Lower leg skin (tissue), 3 donors: Measurements from ENCODE around the gene SULT1A1.
"Not testable (repeated sequence)": the region's sequence is repeated elsewhere in the genome, so short reads cannot be mapped to it uniquely, and the experiment has no call there.

Source experiments
- POLR2A ChIP-seq, 2 donors: fragments of 450-650 bp; IDR thresholded peaks; one replicate each; pipeline ENCODE4 v1.6.1; 2016 to 2017; ENCODE audit warnings: antibody characterized with exemption in 2 of 2, mild to moderate bottlenecking in 1 of 2, moderate library complexity in 1 of 2
- TF ChIP-seq, protein P1 (sequence below), 3 donors: fragments of 450-650 bp; IDR thresholded peaks; one replicate each; pipeline ENCODE4 v1.5.1; 2016; ENCODE audit warnings: antibody characterized with exemption in 3 of 3, mild to moderate bottlenecking in 3 of 3, moderate library complexity in 2 of 3

DNA sequence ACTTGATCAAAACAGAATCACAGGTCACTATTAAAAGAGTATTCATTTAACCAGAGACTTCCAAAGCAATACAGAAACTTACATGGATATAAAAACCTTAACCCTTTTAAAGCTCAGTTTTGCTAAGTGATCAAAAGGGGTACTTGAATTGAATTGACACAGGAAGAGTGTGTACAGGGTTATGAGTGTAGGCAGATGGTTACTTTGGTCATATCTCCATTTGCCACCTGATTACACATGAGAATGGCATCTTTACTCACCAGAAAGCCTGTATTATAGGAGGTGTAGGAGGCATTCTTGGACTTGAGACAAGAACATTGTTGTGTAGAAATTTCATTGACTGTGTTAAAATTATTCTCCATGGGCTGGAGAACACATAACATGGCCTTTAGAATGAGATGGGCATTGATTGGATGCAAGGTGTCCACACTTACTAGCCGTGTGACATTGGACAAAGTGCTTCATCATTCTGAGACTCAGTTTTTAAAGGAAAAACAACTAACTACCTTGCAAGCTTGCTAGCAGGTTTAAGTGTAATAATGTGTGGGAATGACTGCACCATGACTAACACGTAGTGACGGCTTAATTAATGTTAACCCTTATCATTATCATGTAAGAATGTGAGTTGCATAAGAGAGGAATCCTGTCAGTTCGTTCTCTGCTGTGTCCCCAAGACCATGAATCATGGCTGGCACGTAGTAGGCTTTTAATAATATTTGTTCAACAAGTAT is 26.4 kb upstream of the SULT1A1 start:
- TF ChIP-seq, protein P1, sequence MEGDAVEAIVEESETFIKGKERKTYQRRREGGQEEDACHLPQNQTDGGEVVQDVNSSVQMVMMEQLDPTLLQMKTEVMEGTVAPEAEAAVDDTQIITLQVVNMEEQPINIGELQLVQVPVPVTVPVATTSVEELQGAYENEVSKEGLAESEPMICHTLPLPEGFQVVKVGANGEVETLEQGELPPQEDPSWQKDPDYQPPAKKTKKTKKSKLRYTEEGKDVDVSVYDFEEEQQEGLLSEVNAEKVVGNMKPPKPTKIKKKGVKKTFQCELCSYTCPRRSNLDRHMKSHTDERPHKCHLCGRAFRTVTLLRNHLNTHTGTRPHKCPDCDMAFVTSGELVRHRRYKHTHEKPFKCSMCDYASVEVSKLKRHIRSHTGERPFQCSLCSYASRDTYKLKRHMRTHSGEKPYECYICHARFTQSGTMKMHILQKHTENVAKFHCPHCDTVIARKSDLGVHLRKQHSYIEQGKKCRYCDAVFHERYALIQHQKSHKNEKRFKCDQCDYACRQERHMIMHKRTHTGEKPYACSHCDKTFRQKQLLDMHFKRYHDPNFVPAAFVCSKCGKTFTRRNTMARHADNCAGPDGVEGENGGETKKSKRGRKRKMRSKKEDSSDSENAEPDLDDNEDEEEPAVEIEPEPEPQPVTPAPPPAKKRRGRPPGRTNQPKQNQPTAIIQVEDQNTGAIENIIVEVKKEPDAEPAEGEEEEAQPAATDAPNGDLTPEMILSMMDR (IDR thresholded peaks at IDR 0.05): not testable (repeated sequence)
- TF ChIP-seq POLR2A (IDR thresholded peaks at IDR 0.05): not testable (repeated sequence)
